NOMO-1 (cell line): ENCODE results near the gene DNM3.
A peak's percentile ranks its signal among the peaks of the same experiment; 100 is the strongest.

ENCODE experiments used
- DNase-seq, 2 experiments: peaks; one replicate each; lab custom pipeline; 2025; ENCODE audit not compliant: unreplicated experiment in 2 of 2; lab: John Stamatoyannopoulos, UW

The DNM3 gene

DNA sequence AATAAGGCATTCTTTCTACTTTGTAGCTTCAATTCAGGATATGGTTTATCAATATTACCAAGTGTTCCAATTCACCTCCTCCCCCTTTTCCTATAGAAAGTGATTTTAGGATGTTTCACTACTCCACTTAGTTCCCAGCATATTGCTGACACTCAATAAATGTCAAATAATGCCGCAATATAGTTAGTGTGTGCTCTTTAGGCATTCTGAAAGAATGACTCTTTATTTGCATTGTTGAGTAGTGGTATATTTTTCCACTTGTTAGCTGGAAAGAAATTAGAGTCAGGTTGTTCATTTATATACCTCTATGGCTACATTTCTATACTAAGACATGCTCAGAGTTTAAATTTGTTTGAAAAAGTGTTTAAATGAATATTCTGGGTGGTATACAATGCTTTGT, 424.6 kb downstream of the DNM3 start:
- no peak for DNase-seq

DNA sequence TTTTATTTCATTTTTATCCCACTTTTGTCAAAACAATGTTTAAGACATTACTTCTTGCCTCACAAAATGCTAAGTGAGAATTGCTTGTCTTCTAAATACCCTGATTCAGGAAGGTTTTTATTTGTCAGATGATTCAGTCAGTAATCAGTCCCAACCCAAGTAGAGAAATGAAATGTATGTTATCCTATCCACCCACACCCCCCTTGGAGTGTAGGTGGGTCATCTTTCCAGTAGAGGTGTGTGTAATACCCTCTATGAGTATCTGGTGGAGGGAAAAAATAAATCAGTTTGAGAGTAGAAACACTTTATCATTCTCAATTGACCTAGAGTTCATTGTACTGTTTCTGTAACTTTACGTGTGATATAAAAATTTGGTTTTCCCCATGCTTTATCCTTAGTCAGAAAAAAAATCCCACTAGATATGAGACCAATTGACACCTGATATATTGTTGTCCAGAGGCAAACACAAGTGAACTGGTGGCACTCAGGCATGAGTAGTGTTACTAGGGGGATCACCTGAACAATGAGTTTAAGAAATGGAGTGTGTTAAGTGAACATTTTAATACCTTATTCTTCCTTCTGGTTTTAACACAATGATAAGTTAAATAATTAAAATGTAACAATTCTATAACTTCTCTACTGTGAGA, 425.4 kb downstream of the DNM3 start:
- no peak for DNase-seq

DNA sequence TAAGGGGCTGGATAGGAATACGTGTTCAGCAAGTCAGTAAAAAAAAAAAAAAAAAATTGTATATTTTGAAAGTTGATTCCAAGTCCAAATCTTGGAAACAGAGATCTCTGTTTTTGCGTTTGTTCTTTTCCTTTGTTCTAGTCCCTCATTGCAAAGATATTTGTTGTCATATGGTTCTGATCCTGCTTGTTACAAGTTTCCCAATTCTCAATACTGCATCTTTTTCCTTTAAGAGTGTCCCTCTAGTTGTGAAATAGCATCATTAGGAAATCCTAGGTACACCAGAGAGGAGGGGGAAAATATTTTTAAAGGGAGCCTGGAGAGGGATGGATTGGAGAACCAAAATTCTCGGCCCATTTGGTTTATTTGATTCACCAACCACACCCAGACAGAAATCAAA, 426.9 kb downstream of the DNM3 start:
- DNase-seq, result no peak

DNA sequence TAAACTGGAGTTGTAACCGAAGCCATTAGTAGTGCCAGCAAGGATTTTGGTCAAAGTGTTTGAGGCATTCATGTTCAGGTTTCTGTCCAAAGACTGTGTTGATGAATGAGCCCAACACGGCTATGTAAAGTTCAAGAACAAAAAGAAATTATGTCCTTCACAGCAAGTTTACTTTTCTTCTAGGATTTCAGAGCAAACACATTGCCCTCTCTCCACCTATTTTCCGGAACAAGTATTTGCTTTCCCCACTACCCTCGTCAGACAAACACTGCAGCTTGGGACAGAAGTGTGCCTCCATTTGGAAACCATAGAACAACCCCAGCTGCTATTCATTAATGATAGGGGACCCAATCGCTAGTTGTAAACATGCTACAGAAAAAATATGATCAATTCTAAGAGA, 427.8 kb downstream of the DNM3 start:
- DNase-seq, result no peak

DNA sequence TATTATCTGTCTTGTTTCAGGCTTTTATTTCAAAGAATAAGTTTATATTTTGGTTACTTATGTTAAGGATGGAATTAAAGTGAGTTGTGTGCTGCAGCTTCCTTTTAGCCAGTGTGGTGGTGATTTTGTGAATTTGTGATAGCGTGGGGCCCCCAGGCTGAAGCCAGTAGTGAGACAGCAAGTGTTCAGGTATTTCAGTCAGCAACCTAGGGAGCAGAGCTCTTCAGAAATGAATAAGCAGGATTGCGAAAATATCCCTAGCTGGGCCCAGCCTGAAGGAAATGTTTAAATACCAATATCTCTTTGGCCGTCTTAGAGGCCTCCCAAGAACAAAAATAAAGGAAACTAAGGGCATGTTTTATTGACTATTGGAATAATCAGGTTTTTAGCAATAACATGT, 428.3 kb downstream of the DNM3 start:
- peak; percentile 14 to 30 for DNase-seq

DNA sequence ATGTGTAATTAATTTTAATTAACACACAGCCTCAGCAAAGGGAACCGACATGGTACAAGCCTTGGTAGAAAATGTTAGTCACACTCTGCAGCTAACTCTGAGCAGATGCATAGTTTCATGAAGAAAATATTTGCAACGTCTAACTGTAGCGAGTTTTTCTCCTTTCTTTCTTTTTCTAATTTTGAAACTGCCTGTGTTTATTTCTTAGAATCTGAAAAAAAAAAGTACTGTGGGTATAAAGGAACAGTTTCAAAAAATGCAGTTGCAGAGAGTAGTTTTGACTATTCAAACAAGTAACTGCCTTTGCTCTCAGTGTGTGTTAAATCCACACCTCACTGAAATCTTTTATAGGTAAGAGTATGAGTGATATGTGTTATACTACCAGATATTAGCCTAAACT, 429.3 kb downstream of the DNM3 start:
- no peak for DNase-seq

DNA sequence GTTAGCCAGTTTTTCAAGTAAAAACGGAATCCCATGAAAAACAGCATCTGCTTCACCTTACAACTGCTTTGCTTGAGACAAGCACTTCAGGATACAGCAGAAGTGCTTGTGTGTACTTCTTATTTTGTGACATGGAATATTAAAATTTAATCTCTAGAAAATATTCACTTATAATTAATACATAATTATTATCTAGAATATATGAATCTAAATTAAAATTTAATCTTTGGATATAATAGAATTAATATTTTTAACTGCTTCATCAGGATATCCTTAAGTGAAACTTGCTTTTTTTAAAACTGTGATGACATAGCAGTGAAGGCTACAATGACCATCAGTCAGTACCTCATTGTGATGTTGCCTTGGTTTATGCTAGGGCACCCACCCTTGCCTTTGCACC, 430.8 kb downstream of the DNM3 start:
- DNase-seq, result no peak

DNA sequence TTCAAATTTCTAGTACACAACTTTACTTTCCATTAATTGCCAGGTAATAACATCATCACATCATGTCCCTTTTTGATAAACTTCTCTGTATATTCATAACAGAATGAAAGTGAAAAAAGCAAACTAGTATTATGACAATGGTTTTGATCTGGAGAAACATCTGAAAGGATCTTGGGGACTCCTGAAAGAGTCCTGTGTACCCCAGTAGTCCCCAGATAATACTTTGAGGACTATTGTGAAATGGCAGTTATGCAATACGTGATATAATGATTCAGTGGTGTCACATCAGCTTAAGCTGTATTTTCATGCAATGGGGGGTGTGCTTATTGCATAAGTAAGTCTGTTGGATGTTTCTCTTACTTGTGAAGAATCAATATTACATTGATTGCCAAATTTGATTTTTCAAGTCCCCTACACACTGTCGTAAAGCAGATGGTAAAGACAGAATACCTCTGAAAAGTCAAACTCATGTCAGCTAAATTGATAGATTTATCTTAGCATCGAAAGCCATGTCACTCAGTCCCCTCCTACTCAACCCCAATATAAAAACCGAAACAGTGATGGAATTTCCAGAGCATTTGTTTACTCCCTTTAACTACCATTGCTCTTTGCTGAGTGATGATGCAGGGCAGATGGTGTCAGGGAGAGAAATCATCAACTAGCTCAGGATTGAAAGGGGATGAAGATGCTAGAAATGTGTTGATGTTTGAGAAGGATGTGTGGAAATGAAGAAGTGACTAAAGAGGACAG, 432.5 kb downstream of the DNM3 start:
- peak in 1 of 2 experiments; percentile 20 for DNase-seq

DNA sequence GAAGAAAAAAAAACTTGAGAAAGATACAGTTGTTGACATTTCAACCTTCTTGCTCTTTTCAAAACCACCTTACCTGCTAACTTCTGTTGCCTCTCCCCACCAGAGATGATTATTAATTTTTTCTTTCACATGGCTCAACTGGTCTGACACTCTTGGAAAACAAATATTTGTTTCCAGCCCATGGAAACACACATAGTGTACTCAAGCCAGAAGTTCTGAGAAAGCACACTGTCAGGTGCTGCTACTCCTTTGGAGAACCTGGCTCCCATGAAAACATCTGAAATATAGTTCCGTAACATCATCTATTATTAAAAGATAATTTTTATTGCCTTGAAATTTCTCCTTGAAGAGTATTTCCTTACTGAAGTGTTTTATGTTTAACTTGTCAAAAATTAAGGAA, 434.2 kb downstream of the DNM3 start:
- DNase-seq, result no peak

DNA sequence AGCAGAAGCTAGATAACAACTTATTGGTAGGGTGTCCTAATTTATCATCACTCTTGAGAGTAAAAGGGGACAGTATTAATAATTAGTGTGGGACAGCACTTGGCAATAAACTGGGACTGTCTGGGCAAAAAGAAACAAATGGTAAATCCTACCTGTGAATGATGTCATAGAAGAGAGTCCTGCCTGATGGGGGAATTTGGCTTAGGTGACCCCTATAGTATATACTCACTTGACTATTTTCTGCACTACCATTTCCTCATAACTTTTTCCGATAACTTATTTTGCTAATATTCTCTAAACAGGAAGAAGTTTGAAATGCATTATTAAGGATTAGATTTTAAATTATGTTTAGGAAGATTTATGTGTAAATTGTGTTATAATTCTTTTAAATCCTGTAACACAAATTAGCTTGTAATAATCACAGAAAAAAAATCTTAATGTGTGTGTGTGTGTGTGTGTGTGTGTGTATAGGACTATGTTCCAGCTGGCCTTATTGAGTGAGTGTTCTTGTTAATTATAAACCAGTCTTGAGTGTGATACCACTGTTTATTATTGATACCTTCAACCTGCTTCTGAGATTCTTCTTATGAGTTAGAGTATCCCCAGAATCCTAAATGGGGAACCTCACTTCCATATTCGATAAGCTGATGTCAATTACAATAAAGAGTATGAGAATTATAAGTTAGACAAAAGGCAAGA, 435.0 kb downstream of the DNM3 start:
- DNase-seq, result no peak

DNA sequence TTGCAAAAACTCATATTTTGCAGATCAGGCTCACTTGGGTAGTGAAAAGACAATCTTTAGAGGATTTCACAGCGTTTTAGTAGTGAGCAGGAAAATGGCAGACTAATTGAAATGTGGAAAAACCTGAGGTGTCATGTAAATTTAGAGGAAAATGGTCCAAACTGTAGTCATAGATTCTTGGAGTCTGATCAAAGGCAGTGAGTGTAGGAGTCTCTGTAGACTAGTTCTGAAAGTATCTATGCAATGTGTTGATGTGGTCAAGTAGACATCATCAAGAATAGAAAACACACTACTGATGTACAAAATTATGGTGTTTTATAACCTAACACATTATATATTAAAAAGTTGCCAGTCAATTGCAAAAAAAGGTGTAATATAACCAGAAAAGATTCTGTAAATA, 436.0 kb downstream of the DNM3 start:
- no peak for DNase-seq

DNA sequence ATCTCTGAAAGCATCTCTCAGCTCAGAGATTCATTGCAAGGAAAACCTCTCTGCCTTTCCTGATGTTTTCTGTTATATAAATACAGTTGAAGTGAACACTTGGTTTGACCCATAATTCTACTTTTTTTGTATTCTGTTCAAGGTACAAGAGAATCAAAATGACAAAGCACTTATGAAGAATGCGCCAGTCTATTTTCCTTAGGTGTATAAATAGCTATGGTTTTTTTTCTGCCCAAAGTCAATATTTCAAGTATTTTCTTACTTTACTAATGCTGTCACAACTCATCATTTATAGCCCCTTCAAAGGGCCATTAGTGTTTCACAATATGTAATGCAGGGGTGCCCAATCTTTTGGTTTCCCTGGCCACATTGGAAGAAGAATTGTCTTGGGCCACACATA, 436.7 kb downstream of the DNM3 start:
- DNase-seq, result no peak

DNA sequence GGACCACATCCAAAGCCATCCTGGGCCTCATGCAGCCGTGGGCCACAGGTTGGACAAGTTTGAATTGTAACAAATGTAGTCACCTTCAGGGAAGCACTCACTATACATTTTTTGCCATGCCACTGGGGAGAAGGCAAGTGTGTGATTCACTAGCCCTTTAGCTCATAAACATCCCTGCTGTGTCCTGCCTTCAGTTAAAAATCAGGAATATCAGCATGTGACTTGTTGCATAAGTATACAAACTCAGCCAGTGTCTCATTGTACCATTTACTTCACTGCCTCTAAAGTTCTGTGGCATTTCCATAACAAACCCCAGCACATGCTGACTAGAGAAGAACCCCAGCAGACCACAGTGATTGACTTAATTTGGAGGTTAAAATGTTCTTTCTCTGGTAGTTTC, 437.2 kb downstream of the DNM3 start:
- DNase-seq, result no peak

DNA sequence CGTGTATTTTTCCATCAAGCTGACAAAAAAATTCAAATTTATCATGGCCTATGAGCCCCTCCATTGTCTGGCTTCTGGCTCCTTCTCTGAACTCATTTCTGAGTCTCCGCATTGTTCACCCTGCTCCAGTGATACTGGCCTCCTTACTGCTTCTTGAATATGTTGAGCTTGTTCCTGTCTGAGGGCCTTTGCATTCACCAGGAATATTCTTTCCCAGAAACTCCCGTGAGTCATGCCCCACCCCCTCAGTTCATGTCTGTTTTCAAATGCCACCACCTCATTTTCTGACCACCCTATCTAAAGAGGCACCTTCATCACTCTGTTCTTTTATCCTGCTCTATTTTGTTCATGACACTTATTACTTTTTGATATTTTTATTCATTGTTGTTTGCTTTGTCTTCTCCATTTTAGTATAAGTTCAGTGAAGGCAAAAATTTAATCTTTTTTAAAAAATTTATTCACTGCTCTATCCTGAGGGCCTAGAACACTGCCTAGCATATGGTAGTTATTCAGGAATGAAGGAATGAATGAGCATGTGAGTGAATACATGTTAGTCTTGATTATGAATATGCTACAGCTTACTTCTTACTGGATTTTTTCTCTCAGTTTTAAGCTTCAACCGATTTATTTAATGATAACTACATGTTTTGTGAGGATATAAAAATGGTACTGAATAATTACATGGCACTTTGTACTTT, 438.8 kb downstream of the DNM3 start:
- DNase-seq, result no peak

DNA sequence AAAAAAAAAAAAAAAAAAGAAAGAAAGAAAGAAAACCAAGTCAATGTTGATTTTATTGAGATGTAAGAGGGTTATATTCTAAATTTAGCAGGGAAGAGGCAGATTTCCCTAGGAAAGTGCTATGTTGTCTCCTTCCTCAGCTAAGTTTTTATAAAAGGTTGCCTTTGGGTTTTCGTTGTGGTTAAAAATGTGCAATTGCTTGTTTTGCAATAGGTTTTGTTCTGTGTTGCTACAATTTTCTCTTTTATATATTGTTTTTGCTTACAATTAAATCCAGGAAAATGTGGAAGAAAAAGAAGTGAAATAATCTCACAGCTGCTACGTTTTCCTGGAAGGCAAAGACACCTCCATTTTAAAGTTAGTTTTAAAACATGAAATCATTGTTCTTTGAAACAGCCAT, 442.5 kb downstream of the DNM3 start:
- no peak for DNase-seq

DNA sequence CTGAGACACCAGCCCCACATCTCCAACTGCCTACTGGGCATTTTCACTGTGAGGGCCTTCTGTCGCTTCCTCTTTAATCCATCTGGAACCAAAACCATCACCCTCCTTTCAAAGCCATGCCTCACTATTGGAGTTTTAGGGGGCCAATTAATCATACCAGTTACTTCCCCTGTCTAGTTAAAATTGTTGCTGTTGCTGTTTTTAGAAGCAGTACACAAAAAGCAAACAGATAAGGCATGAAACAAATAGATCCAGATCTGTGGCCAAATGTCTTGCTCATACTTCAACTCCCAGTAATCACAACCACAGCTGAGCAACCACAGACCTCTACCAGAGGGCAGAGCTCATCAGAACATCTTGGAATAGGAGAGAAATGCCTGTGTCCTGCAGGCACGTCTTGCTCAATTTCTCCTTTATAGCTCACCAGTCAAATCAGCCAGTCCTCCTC, 445.4 kb downstream of the DNM3 start:
- DNase-seq, result peak; percentile 63 to 67

DNA sequence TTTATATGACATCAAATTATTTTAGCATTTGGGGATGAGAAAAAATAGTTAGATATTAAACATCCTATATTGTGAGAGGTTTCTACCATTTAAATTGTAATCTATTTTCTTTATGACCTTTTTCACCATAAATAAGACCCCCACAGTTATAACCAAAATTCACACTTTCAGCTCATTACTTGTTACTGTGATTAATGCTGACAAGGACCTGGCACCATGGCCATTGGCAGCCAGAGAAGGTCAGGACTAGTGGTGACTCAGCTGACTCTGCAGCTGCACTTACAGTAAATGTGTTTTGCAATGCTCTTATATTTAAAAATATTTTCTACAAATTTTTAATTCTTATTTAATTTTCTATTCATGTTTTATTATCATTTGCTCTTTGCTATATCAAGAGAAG, 445.9 kb downstream of the DNM3 start:
- no peak for DNase-seq

DNA sequence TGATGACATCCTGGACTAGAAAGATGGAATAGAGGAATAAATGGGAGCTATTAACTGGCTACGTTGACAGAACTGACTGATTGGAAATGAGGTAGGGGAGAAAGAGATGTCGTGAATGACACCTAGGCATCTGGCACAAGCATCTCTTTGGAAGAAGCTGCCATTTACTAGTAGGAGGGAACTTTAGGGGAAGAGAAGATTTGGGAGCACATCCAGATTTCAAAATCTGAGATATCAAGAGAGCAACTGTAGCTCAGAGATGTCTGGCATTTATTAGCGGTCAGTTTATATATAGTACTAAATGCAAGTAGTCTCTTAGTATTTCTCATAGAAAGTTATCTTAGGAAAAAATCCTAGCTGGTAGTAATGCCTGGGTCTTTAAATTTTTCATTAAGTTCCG, 447.3 kb downstream of the DNM3 start:
- DNase-seq, result no peak

DNA sequence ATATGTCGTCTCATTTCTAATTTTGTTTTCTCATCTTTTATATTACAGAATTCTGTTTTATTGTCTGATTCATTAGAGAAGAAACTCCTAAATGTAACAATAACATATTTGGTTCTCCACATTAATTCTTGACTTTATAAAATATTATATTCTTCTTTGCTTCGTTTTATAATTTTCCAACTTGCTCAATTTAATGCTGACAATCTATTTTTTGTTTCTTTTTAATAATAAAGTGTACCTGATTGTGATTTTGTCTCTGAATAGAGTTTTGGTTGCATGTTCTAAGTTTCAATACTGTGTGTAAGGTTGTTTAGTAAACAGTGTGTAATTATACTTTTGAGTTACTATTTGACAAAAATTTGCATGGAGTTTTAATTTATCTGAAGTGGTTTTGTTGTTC, 448.1 kb downstream of the DNM3 start:
- DNase-seq, result no peak

DNA sequence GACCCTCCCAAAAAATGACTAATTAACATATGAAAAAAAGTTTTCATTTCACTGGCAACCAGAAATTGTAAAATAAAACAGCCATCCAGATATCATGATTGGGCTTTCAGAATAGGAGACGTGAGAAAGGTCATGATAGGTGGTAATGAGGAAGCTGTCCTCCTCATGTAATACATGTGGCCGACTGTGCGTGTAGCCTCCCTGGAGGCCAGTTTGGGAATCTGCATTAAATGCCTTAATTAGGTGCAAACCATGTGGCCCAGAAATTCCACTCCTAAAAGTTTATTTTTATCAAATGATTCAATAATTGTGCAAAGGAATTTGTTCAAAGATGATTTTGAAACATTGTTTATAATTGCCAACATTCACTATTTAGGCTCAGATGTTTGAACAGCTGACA, 451.5 kb downstream of the DNM3 start:
- no peak for DNase-seq

DNA sequence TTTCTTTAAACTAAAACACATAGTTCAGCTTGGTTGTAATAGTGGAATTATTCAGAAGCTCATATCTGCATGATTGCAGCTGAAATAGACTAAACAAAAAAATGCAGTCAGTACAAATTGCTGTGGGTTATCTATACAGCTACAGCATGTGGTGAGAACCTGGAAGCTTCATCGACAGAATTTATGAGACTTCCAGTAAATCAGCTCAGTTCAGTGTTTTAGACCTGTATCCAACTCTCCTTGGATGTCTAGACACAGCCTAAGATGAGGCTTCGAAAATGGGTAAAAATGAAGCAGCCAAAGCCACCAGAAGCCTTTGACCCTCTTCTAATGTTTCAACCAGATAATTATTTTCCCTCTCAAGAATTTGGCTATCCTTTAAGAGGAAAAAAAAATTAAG, 452.1 kb downstream of the DNM3 start:
- no peak for DNase-seq
